Activated naive CD8-positive, alpha-beta T cell treated with anti-CD3 and anti-CD28 coated beads, Interleukin-2, amount 10 ng/mL, durations not matched to agents 7 days and 5 days (primary cell): ENCODE data around the gene FBXW4. TPM values are rescaled to one million over a fixed set of nuclear protein-coding genes. Genes with fewer than 3 reads are reported as not detected.
A peak's percentile ranks its signal among the peaks of the same experiment; 100 is the strongest.

Experiments used
- ATAC-seq: fragments of 150-1000 bp; cut with Tn5 transposase; one replicate; pipeline ENCODE4 v1.10.0; 2021; ENCODE audit warnings: low read depth, moderate library complexity
- POLR2A ChIA-PET: fragments of 350-600 bp; sonication (Branson Sonifier 250); formaldehyde crosslinking; loops from one replicate; lab custom pipeline; 2021; ENCODE audit warnings: antibody characterized with exemption; lab: Charles Lee
- DNase-seq: peaks from one replicate; pipeline ENCODE4 v3.0.0; 2021
- H3K27ac Mint-ChIP-seq: one replicate; pipeline ENCODE4 v1.8.0; 2022; ENCODE audit warnings: mild to moderate bottlenecking, mixed read lengths
- H3K27me3 Mint-ChIP-seq: one replicate; pipeline ENCODE4 v1.8.0; 2022; ENCODE audit warnings: mild to moderate bottlenecking, moderate library complexity, mixed read lengths
- H3K36me3 Mint-ChIP-seq: one replicate; pipeline ENCODE4 v1.8.0; 2021; ENCODE audit warnings: mild to moderate bottlenecking, mixed read lengths
- H3K4me1 Mint-ChIP-seq: one replicate; pipeline ENCODE4 v1.8.0; 2021; ENCODE audit warnings: mixed read lengths
- H3K4me3 Mint-ChIP-seq: one replicate; pipeline ENCODE4 v1.8.0; 2022; ENCODE audit warnings: mild to moderate bottlenecking, moderate library complexity, mixed read lengths
- H3K9me3 Mint-ChIP-seq: one replicate; pipeline ENCODE4 v1.8.0; 2021; ENCODE audit warnings: mixed read lengths
- total RNA-seq, 2 experiments: library from RNA; stranded (reverse); gene quantifications; one replicate each; pipeline ENCODE4 v1.2.3, GENCODE V29; 2021

FBXW4 gene
- total RNA-seq, 2 experiments from 2014 or later: 58.9 to 65.7 TPM

DNA sequence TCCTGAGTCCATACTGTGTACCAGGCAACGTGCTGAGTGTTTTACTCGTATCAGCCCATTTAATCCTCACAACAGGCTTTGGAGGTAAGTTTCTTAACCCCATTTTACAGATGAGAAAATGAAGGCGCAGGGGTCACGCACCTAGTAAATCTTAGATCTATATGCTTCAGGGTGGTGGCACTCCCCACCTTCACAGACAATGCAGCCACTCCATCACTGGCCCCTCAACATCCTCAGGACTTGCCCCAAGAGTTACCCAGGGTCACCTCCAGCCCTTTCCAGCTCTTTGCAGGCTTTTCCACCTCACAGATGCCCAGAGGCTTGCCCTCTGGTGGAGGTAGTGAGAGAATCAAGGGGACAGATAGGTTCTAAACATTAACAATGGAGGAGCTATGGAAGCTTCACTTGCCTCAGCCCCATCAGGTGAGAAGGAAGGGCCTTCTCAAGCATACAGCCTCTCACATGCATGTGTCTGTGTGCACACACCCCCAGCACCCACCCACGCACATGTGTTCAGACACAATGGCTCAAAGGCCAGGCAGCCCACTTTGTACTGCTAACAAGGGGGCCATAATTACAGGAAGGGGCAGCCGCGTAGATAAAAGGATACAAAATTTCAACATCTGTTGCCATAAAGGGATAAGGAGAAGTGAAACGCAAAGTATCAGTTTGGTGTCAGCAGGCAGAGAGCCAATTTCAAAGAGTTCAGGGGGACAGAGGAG lies 77.7 kb downstream of the FBXW4 start:
- POLR2A ChIA-PET: no interaction called here

DNA sequence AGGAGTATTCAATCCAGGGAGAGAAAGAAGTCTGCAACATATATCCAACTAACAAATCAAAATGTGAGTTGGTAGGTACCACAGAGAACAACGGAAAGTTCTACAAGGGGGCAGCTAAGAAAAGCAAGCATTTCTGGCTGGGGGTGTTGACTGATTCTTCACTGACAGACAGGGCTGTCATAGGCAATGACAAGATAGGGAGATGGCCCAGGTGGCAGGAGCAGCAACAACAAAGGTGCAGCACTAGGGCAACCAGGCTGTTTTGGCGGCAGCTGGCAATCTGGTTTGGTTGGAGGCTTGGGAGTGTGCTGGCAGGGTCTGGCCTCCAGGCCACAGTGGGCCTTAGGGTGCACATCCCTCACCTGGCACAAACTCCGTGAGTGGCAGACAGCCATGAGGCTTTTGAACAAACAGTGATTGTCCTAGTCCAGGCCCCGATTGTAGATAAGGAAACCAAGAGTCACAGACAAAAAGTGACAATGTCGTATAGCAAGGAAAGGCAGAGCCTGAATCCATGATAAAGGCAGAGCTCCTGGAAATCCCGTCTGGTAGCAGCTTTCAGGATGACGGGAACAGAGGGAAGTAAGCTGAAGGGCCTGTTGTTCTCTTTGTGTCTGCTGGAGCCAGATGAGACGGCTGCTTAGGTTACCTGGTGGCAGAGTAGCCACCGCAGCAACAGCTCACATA lies 78.4 kb downstream of the FBXW4 start:
- DNase-seq (no peak), ATAC-seq (no peak)
- H3K4me1 Mint-ChIP-seq: peaks cover 6% of the 10 kb centered on the region
- H3K36me3 Mint-ChIP-seq: no peaks in the 10 kb centered on the region
- no peak overlapping the region for H3K4me3 Mint-ChIP-seq
- H3K9me3 Mint-ChIP-seq: no peaks in the 10 kb centered on the region
- no peak overlapping the region for H3K27ac Mint-ChIP-seq
- no peaks in the 10 kb centered on the region for H3K27me3 Mint-ChIP-seq
- POLR2A ChIA-PET: no interaction called here

More for the DNA sequence above, 77.7 kb downstream of the FBXW4 start:
- Mint-ChIP-seq H3K27me3 (no peaks in the 10 kb centered on the region), H3K4me1 (peaks cover 1% of the 10 kb centered on the region), H3K9me3 (no peaks in the 10 kb centered on the region), H3K4me3 (no peak overlapping the region), H3K27ac (no peak overlapping the region), H3K36me3 (peaks cover 5% of the 10 kb centered on the region)
- ATAC-seq (no peak), DNase-seq (peak; percentile 15)

DNA sequence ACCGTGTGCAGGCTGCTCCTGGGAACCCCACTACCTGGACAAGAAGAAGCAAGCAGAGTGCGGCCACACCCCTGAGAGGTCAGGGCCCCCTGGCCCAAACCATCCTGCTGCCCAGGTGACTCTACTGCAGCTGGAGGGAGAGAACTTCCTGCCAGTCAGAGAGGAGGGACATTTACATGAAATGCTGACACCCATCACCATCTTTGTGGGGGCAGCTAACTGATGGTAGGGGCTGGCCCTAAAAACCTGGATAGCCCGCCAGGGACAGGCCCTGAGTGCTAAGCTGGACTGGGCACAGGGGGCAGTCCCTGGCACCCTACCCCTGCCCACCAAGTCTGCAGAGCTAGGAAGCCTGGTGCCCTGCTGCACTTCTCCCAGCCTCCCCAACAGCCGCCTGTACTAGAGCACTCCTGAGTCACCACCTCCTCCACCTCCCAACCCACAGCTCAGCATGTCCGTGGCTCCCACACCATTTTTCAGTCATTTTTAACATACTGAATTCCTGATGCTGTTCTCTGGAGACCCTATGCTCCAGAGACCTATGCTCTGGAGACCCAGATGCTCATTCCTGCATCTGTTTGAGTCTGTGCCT lies 79.3 kb downstream of the FBXW4 start:
- H3K4me3 Mint-ChIP-seq: no peak overlapping the region
- no peak for ATAC-seq
- peak; percentile 9 for DNase-seq
- H3K27me3 Mint-ChIP-seq: no peaks in the 10 kb centered on the region
- no peaks in the 10 kb centered on the region for H3K36me3 Mint-ChIP-seq
- peaks cover 7% of the 10 kb centered on the region for H3K4me1 Mint-ChIP-seq
- H3K9me3 Mint-ChIP-seq: no peaks in the 10 kb centered on the region
- POLR2A ChIA-PET: no interaction called here
- H3K27ac Mint-ChIP-seq: no peak overlapping the region

DNA sequence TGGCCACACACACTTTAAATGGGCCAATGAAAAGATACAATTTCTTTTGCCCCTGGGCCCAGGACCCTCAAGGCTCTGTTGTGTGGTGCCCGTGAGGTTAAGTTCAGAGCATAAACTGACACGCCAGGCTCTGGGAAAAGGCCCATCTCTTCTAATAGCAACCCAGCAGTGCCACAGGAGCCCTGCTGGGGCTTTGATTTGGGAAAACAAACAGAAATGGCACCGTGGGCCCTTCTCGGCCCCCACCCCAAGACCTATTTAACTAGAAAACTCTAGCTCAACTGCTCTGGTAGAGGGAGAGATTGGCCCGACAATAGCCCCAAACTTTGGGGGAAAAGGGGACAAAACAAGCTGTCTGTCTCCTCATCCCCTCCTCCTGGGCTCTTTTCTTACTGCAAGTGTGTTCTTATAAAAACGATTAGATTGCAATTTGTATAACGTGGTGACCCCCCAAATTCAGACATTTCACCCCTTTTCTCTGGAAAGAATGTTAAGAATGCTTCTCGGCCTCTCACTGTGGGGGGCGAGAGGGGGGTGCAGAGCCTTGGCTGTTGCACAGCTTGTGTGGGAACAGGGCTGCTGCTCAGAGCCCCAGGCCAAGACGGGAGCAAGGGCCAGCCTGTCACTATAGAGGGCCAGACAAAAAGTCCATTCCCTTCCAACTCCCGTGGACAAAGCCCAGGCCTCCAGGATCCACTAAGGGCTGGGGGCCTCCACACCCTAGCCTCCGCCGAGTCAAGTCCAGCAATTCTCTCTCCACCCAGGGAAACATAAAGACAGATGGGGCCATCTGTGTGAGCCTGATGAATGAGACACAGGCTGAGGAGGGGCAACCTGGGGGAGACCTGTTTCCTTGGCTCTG lies 80.1 kb downstream of the FBXW4 start:
- POLR2A ChIA-PET: no interaction called here
- no peaks in the 10 kb centered on the region for H3K27me3 Mint-ChIP-seq
- peaks cover 7% of the 10 kb centered on the region for H3K4me1 Mint-ChIP-seq
- H3K9me3 Mint-ChIP-seq: no peaks in the 10 kb centered on the region
- peak; percentile 15 for DNase-seq
- ATAC-seq: no peak
- no peak overlapping the region for H3K27ac Mint-ChIP-seq
- no peaks in the 10 kb centered on the region for H3K36me3 Mint-ChIP-seq
- no peak overlapping the region for H3K4me3 Mint-ChIP-seq

DNA sequence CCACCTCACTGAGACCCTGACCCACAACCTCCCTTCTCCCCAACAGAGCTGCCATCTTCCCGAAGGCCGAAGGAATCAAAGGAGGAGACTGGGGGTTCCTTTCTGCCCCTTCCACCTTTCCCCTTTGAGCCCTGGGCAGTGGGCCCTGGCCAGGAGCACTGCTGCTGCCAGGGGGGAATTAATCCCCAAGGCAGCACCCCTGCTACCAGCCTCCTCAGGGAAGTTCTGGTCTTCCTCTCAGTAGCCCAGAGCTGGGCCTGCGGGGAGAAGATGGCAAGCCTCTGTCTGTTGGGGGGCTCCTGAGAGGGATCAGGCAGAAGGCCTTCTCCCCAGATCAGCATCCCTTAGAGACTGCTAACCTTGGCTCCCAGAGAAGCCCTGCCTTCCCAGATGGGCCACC lies 81.3 kb downstream of the FBXW4 start:
- DNase-seq (peak; percentile 20), ATAC-seq (no peak)
- H3K9me3 Mint-ChIP-seq: no peaks in the 10 kb centered on the region
- H3K27me3 Mint-ChIP-seq: no peaks in the 10 kb centered on the region
- POLR2A ChIA-PET: no interaction called here
- H3K4me3 Mint-ChIP-seq: no peak overlapping the region
- peaks cover 2% of the 10 kb centered on the region for H3K36me3 Mint-ChIP-seq
- peaks cover 7% of the 10 kb centered on the region for H3K4me1 Mint-ChIP-seq
- no peak overlapping the region for H3K27ac Mint-ChIP-seq

DNA sequence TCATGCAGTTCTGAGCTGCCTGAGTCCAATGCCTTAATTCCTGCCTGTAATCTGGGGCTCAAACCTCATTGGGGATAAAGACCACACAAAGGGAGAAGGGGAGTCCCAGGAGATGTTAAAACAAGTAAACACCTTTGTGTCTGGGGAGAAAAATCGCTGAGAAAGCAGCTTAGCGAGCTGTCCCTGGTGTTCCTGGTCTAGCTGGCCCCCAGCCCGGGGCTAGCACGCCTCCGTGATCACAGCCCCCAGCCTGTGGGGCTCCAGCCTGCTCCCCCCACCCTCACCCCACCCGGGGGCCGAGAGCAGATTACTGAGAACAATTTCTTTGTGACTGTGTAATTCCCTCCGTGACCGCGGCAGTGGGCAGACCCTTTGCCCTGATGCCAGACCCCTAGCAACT lies 82.1 kb downstream of the FBXW4 start:
- no peak overlapping the region for H3K4me3 Mint-ChIP-seq
- H3K27ac Mint-ChIP-seq: no peak overlapping the region
- H3K4me1 Mint-ChIP-seq: peaks cover 7% of the 10 kb centered on the region
- no peak for ATAC-seq
- H3K9me3 Mint-ChIP-seq: no peaks in the 10 kb centered on the region
- POLR2A ChIA-PET: interaction anchor here (0.7 kb wide), 1 partner anchor 11 kb away, joined by 3 read pairs; no protein-coding TSS in a partner anchor
- H3K27me3 Mint-ChIP-seq: no peaks in the 10 kb centered on the region
- peaks cover 3% of the 10 kb centered on the region for H3K36me3 Mint-ChIP-seq
- DNase-seq: no peak

- peak; percentile 27 for DNase-seq
- ATAC-seq: no peak
- no peaks in the 10 kb centered on the region for H3K27me3 Mint-ChIP-seq
- peaks cover 6% of the 10 kb centered on the region for H3K4me1 Mint-ChIP-seq
- no peaks in the 10 kb centered on the region for H3K9me3 Mint-ChIP-seq
- no peak overlapping the region for H3K27ac Mint-ChIP-seq
- H3K36me3 Mint-ChIP-seq: peaks cover 3% of the 10 kb centered on the region
- H3K4me3 Mint-ChIP-seq: no peak overlapping the region
- POLR2A ChIA-PET: no interaction called here
These were observed 82.9 kb downstream of the FBXW4 start for GRCh38 chr10:101612086-101612485.

DNA sequence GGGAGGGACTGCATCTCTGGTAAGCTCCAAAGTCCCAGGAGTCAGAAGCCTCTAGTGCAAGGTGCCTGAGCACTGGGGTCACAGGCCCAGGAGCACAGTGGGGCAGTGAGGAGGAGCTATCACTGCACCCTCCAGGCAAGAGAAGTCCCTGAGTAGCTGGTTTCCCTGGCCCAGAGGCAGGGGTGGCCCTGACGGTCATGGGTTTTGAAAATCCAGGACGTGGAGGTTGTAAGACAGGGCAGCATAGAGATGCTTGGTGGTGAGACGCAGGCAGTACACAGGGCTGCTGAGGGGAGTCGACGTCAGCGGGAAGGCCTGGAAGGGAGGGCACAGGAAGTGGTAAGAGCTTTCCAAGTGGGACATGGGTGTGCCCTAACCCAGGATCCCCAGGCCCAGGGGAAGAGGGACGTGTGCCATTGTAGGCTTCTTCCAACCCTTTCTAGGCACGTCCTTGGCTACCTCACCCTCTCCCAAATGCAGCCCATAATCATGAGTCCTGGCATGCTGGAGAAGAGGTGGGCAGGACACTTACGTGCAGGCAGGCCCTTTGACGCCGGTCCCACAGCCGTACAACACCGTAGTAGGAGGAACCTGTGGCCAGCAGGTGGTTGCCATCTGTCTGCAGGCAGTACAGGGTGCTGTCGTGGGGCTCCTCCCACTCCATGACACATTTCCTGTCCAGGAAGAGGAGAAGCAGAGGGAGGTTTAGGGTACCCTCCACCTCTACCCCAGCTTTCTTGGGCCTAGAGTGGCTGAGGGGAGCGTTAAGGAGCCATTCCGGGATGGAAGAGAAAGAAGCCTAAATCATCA lies 83.7 kb downstream of the FBXW4 start:
- peaks cover 5% of the 10 kb centered on the region for H3K36me3 Mint-ChIP-seq
- POLR2A ChIA-PET: no interaction called here
- DNase-seq (peak; percentile 32), ATAC-seq (peak; percentile 63)
- peaks cover 6% of the 10 kb centered on the region for H3K4me1 Mint-ChIP-seq
- peak overlapping the region; percentile 82 for H3K27ac Mint-ChIP-seq
- H3K9me3 Mint-ChIP-seq: no peaks in the 10 kb centered on the region
- H3K4me3 Mint-ChIP-seq: no peak overlapping the region
- no peaks in the 10 kb centered on the region for H3K27me3 Mint-ChIP-seq

DNA sequence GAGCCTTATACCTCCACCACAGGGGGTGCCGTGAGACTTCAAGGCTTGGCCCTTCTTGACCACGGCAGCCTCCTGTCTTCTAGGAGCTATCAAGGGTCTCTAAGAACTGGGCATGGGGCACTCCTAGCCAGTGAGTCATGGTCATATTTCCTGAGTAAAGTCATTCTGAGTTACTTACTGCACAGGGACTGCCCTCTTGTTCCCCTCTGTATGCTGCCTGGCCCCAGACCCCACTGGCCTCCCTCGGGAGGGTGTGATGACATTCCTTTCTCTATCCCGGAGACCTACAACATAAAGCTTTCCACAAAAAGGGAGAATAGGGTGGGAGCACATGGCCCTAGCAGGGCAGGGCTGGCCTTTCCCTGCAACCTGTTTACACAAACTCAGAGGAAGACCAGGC lies 85.5 kb downstream of the FBXW4 start:
- Mint-ChIP-seq H3K9me3 (no peaks in the 10 kb centered on the region), H3K36me3 (peaks cover 5% of the 10 kb centered on the region), H3K4me3 (no peak overlapping the region), H3K27me3 (no peaks in the 10 kb centered on the region), H3K27ac (no peak overlapping the region), H3K4me1 (peaks cover 6% of the 10 kb centered on the region)
- DNase-seq (peak; percentile 17), ATAC-seq (no peak)
- POLR2A ChIA-PET: interaction anchor here (0.5 kb wide), 1 partner anchor 180 kb away, joined by 3 read pairs; no protein-coding TSS in a partner anchor

GRCh38 chr10:101607124-101607523 lies 87.8 kb downstream of the FBXW4 start:
- Mint-ChIP-seq H3K27ac (no peak overlapping the region), H3K36me3 (peaks cover 6% of the 10 kb centered on the region), H3K27me3 (no peaks in the 10 kb centered on the region), H3K4me1 (peaks cover 6% of the 10 kb centered on the region), H3K4me3 (no peak overlapping the region), H3K9me3 (no peaks in the 10 kb centered on the region)
- DNase-seq: no peak
- POLR2A ChIA-PET: no interaction called here
- no peak for ATAC-seq

GRCh38 chr10:101602761-101603398 lies 92.1 kb downstream of the FBXW4 start:
- ATAC-seq (peak; percentile 94), DNase-seq (peak; percentile 83)
- Mint-ChIP-seq H3K4me3 (no peak overlapping the region), H3K4me1 (no peaks in the 10 kb centered on the region), H3K27ac (no peak overlapping the region), H3K9me3 (no peaks in the 10 kb centered on the region), H3K36me3 (peaks cover 3% of the 10 kb centered on the region), H3K27me3 (no peaks in the 10 kb centered on the region)
- POLR2A ChIA-PET: interaction anchor here (0.7 to 1.5 kb wide), 3 partner anchors 15 to 181 kb away, joined by 3 to 5 read pairs (median 5); partner anchors contain the start of genes DPCD, NPM3 and POLL

- no peak for ATAC-seq
- Mint-ChIP-seq H3K4me3 (no peak overlapping the region), H3K27me3 (no peaks in the 10 kb centered on the region), H3K27ac (no peak overlapping the region), H3K9me3 (no peaks in the 10 kb centered on the region), H3K36me3 (peaks cover 3% of the 10 kb centered on the region), H3K4me1 (no peaks in the 10 kb centered on the region)
- no peak for DNase-seq
- POLR2A ChIA-PET: no interaction called here
These were observed 93.4 kb downstream of the FBXW4 start for GRCh38 chr10:101601541-101601940.
